ENCODE results near the gene SYCP2L.
A peak's percentile ranks its signal among the peaks of the same experiment; 100 is the strongest.
"Not testable (repeated sequence)": the region's sequence is repeated elsewhere in the genome, so short reads cannot be mapped to it uniquely, and the experiment has no call there.

Gene SYCP2L

GRCh38 chr6:10886691-10887502 lies at the start of gene SYCP2L:
SYCP2L (plus strand) TSS chr6:10887052; CDS start chr6:10887127, 75 bp downstream.
- DNase-seq (ENCODE audit: low spot score): no peak

GRCh38 chr6:10837622-10837994 lies 49.2 kb upstream of the SYCP2L start:
- DNase-seq (ENCODE audit: low spot score): peak; percentile 12

GRCh38 chr6:10837995-10838793 lies 48.7 kb upstream of the SYCP2L start, which contains the start of gene MAK:
MAK (minus strand) TSS chr6:10838539; CDS start chr6:10830648, 7,891 bp downstream.
- DNase-seq (ENCODE audit: low spot score): peak; percentile 89

- no peak for DNase-seq (ENCODE audit: low spot score)
Observed at GRCh38 chr6:10838794-10839333, 48.0 kb upstream of the SYCP2L start.

GRCh38 chr6:10843554-10843953 lies 43.3 kb upstream of the SYCP2L start:
- DNase-seq (ENCODE audit: low spot score): no peak

GRCh38 chr6:10847684-10848083 lies 39.2 kb upstream of the SYCP2L start:
- DNase-seq (ENCODE audit: low spot score): no peak

GRCh38 chr6:10849901-10850300 lies 37.0 kb upstream of the SYCP2L start:
- no peak for DNase-seq (ENCODE audit: low spot score)

- DNase-seq (ENCODE audit: low spot score): no peak
Observed at GRCh38 chr6:10850728-10851127, 36.1 kb upstream of the SYCP2L start.

- DNase-seq (ENCODE audit: low spot score): no peak
Observed at GRCh38 chr6:10852361-10852960, 34.4 kb upstream of the SYCP2L start.

GRCh38 chr6:10853849-10854300 lies 33.0 kb upstream of the SYCP2L start:
- not testable (repeated sequence) for DNase-seq (ENCODE audit: low spot score)

GRCh38 chr6:10854922-10855632 lies 31.8 kb upstream of the SYCP2L start:
- DNase-seq (ENCODE audit: low spot score): no peak

- no peak for DNase-seq (ENCODE audit: low spot score)
Observed at GRCh38 chr6:10857259-10857658, 29.6 kb upstream of the SYCP2L start.

- no peak for DNase-seq (ENCODE audit: low spot score)
Observed at GRCh38 chr6:10861086-10861485, 25.8 kb upstream of the SYCP2L start.

- no peak for DNase-seq (ENCODE audit: low spot score)
Observed at GRCh38 chr6:10862361-10862760, 24.5 kb upstream of the SYCP2L start.

- DNase-seq (ENCODE audit: low spot score): not testable (repeated sequence)
Observed at GRCh38 chr6:10863031-10863430, 23.8 kb upstream of the SYCP2L start.

- DNase-seq (ENCODE audit: low spot score): not testable (repeated sequence)
Observed at GRCh38 chr6:10866709-10867108, 20.1 kb upstream of the SYCP2L start.

GRCh38 chr6:10867952-10868351 lies 18.9 kb upstream of the SYCP2L start:
- DNase-seq (ENCODE audit: low spot score): no peak

- no peak for DNase-seq (ENCODE audit: low spot score)
Observed at GRCh38 chr6:10873374-10873773, 13.5 kb upstream of the SYCP2L start.

- DNase-seq (ENCODE audit: low spot score): no peak
Observed at GRCh38 chr6:10874207-10874606, 12.6 kb upstream of the SYCP2L start.

GRCh38 chr6:10875026-10875425 lies 11.8 kb upstream of the SYCP2L start:
- no peak for DNase-seq (ENCODE audit: low spot score)

- no peak for DNase-seq (ENCODE audit: low spot score)
Observed at GRCh38 chr6:10877012-10877411, 9.8 kb upstream of the SYCP2L start.

- DNase-seq (ENCODE audit: low spot score): no peak
Observed at GRCh38 chr6:10877871-10878270, 9.0 kb upstream of the SYCP2L start.
